SK-N-SH (cell line): Measurements from ENCODE around the gene MYO10. TPM values are rescaled to one million over a fixed set of nuclear protein-coding genes. Genes with fewer than 3 reads are reported as not detected.
A peak's percentile ranks its signal among the peaks of the same experiment; 100 is the strongest.

ENCODE experiments used
- CTCF ChIA-PET: fragments of 300-600, 350-600 bp; formaldehyde crosslinking; extraction: SDS; loops from one replicate; lab custom pipeline; 2021; lab: Yijun Ruan, JAX
- POLR2A ChIA-PET: fragments of 350-600 bp; sonication (Branson Sonifier 250); formaldehyde crosslinking; extraction: SDS; loops from one replicate; lab custom pipeline; 2020; ENCODE audit warnings: antibody characterized with exemption, inconsistent platforms; lab: Yijun Ruan, JAX
- DNase-seq: peaks from one replicate; pipeline ENCODE4 v3.0.0; 2012
- H2AFZ ChIP-seq: fragments of 200-600 bp; sonication (generic); 2 replicates; pipeline ENCODE4 v1.8.1; 2016; ENCODE audit warnings: antibody characterized with exemption, mild to moderate bottlenecking, low read depth
- H3F3A ChIP-seq: fragments of 200-600 bp; sonication (generic); replicated peaks from 2 replicates; pipeline ENCODE3; 2016; ENCODE audit warnings: antibody characterized with exemption, mild to moderate bottlenecking; ENCODE audit not compliant: insufficient read depth
- H3K27ac ChIP-seq, 2 experiments: fragments of 200-500 bp in 1 of 2; fragments of 200-600 bp in 1 of 2; sonication (Bioruptor generic) in 1 of 2; sonication (generic), shearing (Covaris generic) in 1 of 2; 2 replicates each; pipeline versions ENCODE4 v1.5.1 to v1.6.1; 2014 to 2016; ENCODE audit warnings: low read depth in 2 of 2, inconsistent platforms in 1 of 2, low read length in 1 of 2, mild to moderate bottlenecking in 1 of 2, mixed read lengths in 1 of 2
- H3K27me3 ChIP-seq: fragments of 200-600 bp; sonication (generic), shearing (Covaris generic); 2 replicates; pipeline ENCODE4 v1.6.1; 2016; ENCODE audit warnings: mixed run types; ENCODE audit not compliant: insufficient read depth
- H3K36me3 ChIP-seq, 2 experiments: fragments of 200-500 bp in 1 of 2; fragments of 200-600 bp in 1 of 2; sonication (Bioruptor generic) in 1 of 2; sonication (generic) in 1 of 2; replicated peaks in 1 of 2; 2 replicates each; pipeline versions ENCODE3 to v1.5.1; 2014 to 2016; ENCODE audit warnings: low read length in 1 of 2, mild to moderate bottlenecking in 1 of 2; ENCODE audit not compliant: insufficient read depth in 2 of 2, control insufficient read depth in 1 of 2
- H3K4me1 ChIP-seq, 2 experiments: fragments of 200-500 bp in 1 of 2; fragments of 200-600 bp in 1 of 2; sonication (Bioruptor generic) in 1 of 2; sonication (generic), shearing (Covaris generic) in 1 of 2; 2 replicates each; pipeline versions ENCODE4 v1.5.1 to v1.6.1; 2014 to 2016; ENCODE audit warnings: low read depth in 1 of 2, low read length in 1 of 2, mixed run types in 1 of 2; ENCODE audit not compliant: insufficient read depth in 2 of 2, control insufficient read depth in 1 of 2
- H3K4me2 ChIP-seq: fragments of 200-600 bp; sonication (generic), shearing (Covaris generic); 2 replicates; pipeline ENCODE4 v1.6.1; 2017; ENCODE audit warnings: mixed run types
- H3K4me3 ChIP-seq, 2 experiments: fragments of 200-500 bp in 1 of 2; fragments of 200-600 bp in 1 of 2; sonication (Bioruptor generic) in 1 of 2; sonication (generic), shearing (Covaris generic) in 1 of 2; 2 replicates each; pipeline versions ENCODE4 v1.5.1 to v1.8.1; 2014 to 2016; ENCODE audit warnings: low read depth in 2 of 2, inconsistent platforms in 1 of 2, low read length in 1 of 2, mild to moderate bottlenecking in 1 of 2, mixed read lengths in 1 of 2, moderate library complexity in 1 of 2
- H3K79me2 ChIP-seq: fragments of 200-600 bp; sonication (generic); 2 replicates; pipeline ENCODE4 v1.8.1; 2017; ENCODE audit warnings: mild to moderate bottlenecking; ENCODE audit not compliant: insufficient read depth
- H3K9ac ChIP-seq: fragments of 200-600 bp; sonication (generic); 2 replicates; pipeline ENCODE4 v1.6.1; 2017; ENCODE audit warnings: mixed run types
- H3K9me2 ChIP-seq: fragments of 200-600 bp; sonication (generic); 2 replicates; pipeline ENCODE4 v1.6.1; 2017; ENCODE audit warnings: mixed run types
- H3K9me3 ChIP-seq: fragments of 200-600 bp; sonication (generic); 2 replicates; pipeline ENCODE4 v1.6.1; 2017; ENCODE audit warnings: mixed run types, mild to moderate bottlenecking, moderate library complexity
- H4K20me1 ChIP-seq: fragments of 200-600 bp; sonication (generic); 2 replicates; pipeline ENCODE4 v1.6.1; 2017; ENCODE audit warnings: mild to moderate bottlenecking, mixed run types; ENCODE audit not compliant: insufficient read depth
- CHD2 ChIP-seq: fragments of 150-350 bp; IDR thresholded peaks from 2 replicates; pipeline ENCODE4 v1.6.1; 2018; ENCODE audit warnings: low read length; ENCODE audit not compliant: partially characterized antibody
- ELF1 ChIP-seq: IDR thresholded peaks from 2 replicates; pipeline ENCODE4 v1.4.0; 2012
- EZH2phosphoT487 ChIP-seq: fragments of 200-600 bp; sonication (generic); IDR thresholded peaks from 2 replicates; pipeline ENCODE4 v1.6.1; 2017; ENCODE audit warnings: low read depth, mixed run types, mild to moderate bottlenecking, antibody characterized with exemption, moderate library complexity, borderline replicate concordance
- FOSL2 ChIP-seq: IDR thresholded peaks from 2 replicates; pipeline ENCODE4 v1.4.0; 2012; ENCODE audit warnings: low read depth, mild to moderate bottlenecking, moderate library complexity, borderline replicate concordance
- FOXJ3 ChIP-seq: sonication (generic); formaldehyde crosslinking; IDR thresholded peaks from 2 replicates; pipeline ENCODE4 v1.5.1; 2020; ENCODE audit warnings: mild to moderate bottlenecking, missing genetic modification reagents
- FOXM1 ChIP-seq: IDR thresholded peaks from 2 replicates; pipeline ENCODE4 v1.4.0; 2012; ENCODE audit warnings: low read depth, mild to moderate bottlenecking
- GABPA ChIP-seq: IDR thresholded peaks from 2 replicates; pipeline ENCODE4 v1.4.0; 2012; ENCODE audit warnings: low read depth, mild to moderate bottlenecking
- GATA2 ChIP-seq: sonication (generic); formaldehyde crosslinking; IDR thresholded peaks from 2 replicates; pipeline ENCODE4 v1.5.0; 2020; ENCODE audit warnings: mild to moderate bottlenecking, missing genetic modification reagents
- JUND ChIP-seq: IDR thresholded peaks from 2 replicates; pipeline ENCODE4 v1.4.0; 2012
- MEF2A ChIP-seq: IDR thresholded peaks from 2 replicates; pipeline ENCODE4 v1.4.0; 2012; ENCODE audit warnings: low read depth, borderline replicate concordance
- MXI1 ChIP-seq: IDR thresholded peaks from 2 replicates; pipeline ENCODE4 v1.6.1; 2012; ENCODE audit warnings: mild to moderate bottlenecking, low read depth, low read length, improper control_type of control experiment
- NFIC ChIP-seq: IDR thresholded peaks from 2 replicates; pipeline ENCODE4 v1.4.0; 2012; ENCODE audit warnings: borderline replicate concordance
- NRF1 ChIP-seq: IDR thresholded peaks from 2 replicates; pipeline ENCODE4 v1.6.1; 2012; ENCODE audit warnings: low read depth, mild to moderate bottlenecking, low read length
- POLR2AphosphoS5 ChIP-seq: IDR thresholded peaks from 2 replicates; pipeline ENCODE4 v1.6.1; 2012; ENCODE audit warnings: low read depth, low read length
- RAD21 ChIP-seq: IDR thresholded peaks from 2 replicates; pipeline ENCODE4 v1.6.1; 2012; ENCODE audit warnings: mild to moderate bottlenecking, low read length
- RFX5 ChIP-seq: IDR thresholded peaks from 2 replicates; pipeline ENCODE4 v1.6.1; 2012; ENCODE audit warnings: mild to moderate bottlenecking, improper control_type of control experiment, low read length
- RXRA ChIP-seq: IDR thresholded peaks from 2 replicates; pipeline ENCODE4 v1.4.0; 2012; ENCODE audit warnings: low read depth, mild to moderate bottlenecking, borderline replicate concordance
- SMC3 ChIP-seq: IDR thresholded peaks from 2 replicates; pipeline ENCODE4 v1.6.1; 2012; ENCODE audit warnings: low read depth, low read length, improper control_type of control experiment
- TEAD4 ChIP-seq: IDR thresholded peaks from 2 replicates; pipeline ENCODE4 v1.4.0; 2012; ENCODE audit warnings: mild to moderate bottlenecking, borderline replicate concordance; ENCODE audit not compliant: insufficient read depth
- USF2 ChIP-seq: fragments of 150-350 bp; IDR thresholded peaks from 2 replicates; pipeline ENCODE4 v1.6.1; 2017; ENCODE audit warnings: antibody characterized with exemption, low read length, low read depth, borderline replicate concordance
- ZBTB33 ChIP-seq: IDR thresholded peaks from 2 replicates; pipeline ENCODE4 v1.4.0; 2012; ENCODE audit warnings: low read depth, borderline replicate concordance
- WGBS: methylation state at CpG from one replicate; pipeline ENCODE4 v1.1.6; 2017; ENCODE audit warnings: low lambda C conversion rate; 5-methylcytosine and 5-hydroxymethylcytosine counted together
- polyA plus RNA-seq, 3 experiments: library from polyadenylated mRNA; depleted of rRNA; stranded (reverse); fragments of >200 nt; gene quantifications; 2 replicates each; pipeline ENCODE4 v1.2.3, GENCODE V29; 2012
- TF ChIP-seq, protein P1 (sequence below): fragments of 150-350 bp; IDR thresholded peaks from 2 replicates; pipeline ENCODE4 v1.6.1; 2016; ENCODE audit warnings: mild to moderate bottlenecking, low read depth, low read length
- TF ChIP-seq, protein P2 (sequence below): IDR thresholded peaks from 2 replicates; pipeline ENCODE4; 2012
- TF ChIP-seq, protein P3 (sequence below): IDR thresholded peaks from 2 replicates; pipeline ENCODE4 v1.4.0; 2012; ENCODE audit warnings: low read depth, borderline replicate concordance
- TF ChIP-seq, protein P4 (sequence below): IDR thresholded peaks from 2 replicates; pipeline ENCODE4 v1.6.1; 2012; ENCODE audit warnings: mild to moderate bottlenecking, low read depth, low read length, moderate library complexity

Gene MYO10
- polyA plus RNA-seq, 1 of the 3 experiments (the other 2 are of a cell fraction) = 8.1 TPM

- Histone ChIP-seq H3K36me3 (peaks cover 0 to 18% of the 10 kb centered on the region in 2 experiments), H4K20me1 (peaks cover 94% of the 10 kb centered on the region), H3K4me3 (no peak overlapping the region), H3F3A (peaks cover 10% of the 10 kb centered on the region), H3K27me3 (no peaks in the 10 kb centered on the region), H2AFZ (no peak overlapping the region), H3K9me2 (no peaks in the 10 kb centered on the region), H3K4me1 (peaks cover 27 to 37% of the 10 kb centered on the region in 2 experiments; a peak in 3 of 4 replicates), H3K9me3 (no peaks in the 10 kb centered on the region), H3K4me2 (peak overlapping the region; percentile 22; the same call in 1 of the 2 replicates), H3K9ac (no peak overlapping the region), H3K79me2 (peaks cover 99% of the 10 kb centered on the region), H3K27ac (peak overlapping the region; percentile 43 to 91; a peak in 3 of 4 replicates)
- WGBS = 42% methylated on average over 5 of the region's 5 CpGs
- CTCF ChIA-PET = interaction anchor here (0.8 to 4.3 kb wide), 6 partner anchors 9 to 348 kb away, joined by 4 to 18 read pairs (median 5); no protein-coding TSS in a partner anchor
- POLR2A ChIA-PET = no interaction called here
- peak; percentile 71 for DNase-seq
- TF ChIP-seq, protein P1, sequence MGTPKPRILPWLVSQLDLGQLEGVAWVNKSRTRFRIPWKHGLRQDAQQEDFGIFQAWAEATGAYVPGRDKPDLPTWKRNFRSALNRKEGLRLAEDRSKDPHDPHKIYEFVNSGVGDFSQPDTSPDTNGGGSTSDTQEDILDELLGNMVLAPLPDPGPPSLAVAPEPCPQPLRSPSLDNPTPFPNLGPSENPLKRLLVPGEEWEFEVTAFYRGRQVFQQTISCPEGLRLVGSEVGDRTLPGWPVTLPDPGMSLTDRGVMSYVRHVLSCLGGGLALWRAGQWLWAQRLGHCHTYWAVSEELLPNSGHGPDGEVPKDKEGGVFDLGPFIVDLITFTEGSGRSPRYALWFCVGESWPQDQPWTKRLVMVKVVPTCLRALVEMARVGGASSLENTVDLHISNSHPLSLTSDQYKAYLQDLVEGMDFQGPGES = no peak
- TF ChIP-seq USF2 = no peak
- TF ChIP-seq TEAD4 = no peak
- TF ChIP-seq MXI1 = peak; percentile 80; the same call in 1 of the 2 replicates
- no peak for TF ChIP-seq EZH2phosphoT487
- peak; percentile 73; the same call in 1 of the 2 replicates for TF ChIP-seq FOXJ3 (CRISPR knock-in tag)
- TF ChIP-seq MEF2A = no peak
- no peak for TF ChIP-seq FOSL2
- no peak for TF ChIP-seq ZBTB33
- no peak for TF ChIP-seq FOXM1
- TF ChIP-seq, protein P2, sequence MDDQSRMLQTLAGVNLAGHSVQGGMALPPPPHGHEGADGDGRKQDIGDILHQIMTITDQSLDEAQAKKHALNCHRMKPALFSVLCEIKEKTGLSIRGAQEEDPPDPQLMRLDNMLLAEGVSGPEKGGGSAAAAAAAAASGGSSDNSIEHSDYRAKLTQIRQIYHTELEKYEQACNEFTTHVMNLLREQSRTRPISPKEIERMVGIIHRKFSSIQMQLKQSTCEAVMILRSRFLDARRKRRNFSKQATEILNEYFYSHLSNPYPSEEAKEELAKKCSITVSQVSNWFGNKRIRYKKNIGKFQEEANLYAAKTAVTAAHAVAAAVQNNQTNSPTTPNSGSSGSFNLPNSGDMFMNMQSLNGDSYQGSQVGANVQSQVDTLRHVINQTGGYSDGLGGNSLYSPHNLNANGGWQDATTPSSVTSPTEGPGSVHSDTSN = peak; percentile 56
- TF ChIP-seq, protein P3, sequence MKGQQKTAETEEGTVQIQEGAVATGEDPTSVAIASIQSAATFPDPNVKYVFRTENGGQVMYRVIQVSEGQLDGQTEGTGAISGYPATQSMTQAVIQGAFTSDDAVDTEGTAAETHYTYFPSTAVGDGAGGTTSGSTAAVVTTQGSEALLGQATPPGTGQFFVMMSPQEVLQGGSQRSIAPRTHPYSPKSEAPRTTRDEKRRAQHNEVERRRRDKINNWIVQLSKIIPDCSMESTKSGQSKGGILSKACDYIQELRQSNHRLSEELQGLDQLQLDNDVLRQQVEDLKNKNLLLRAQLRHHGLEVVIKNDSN = no peak
- TF ChIP-seq GATA2 (CRISPR knock-in tag) = peak; percentile 71
- no peak for TF ChIP-seq RXRA
- TF ChIP-seq ELF1 = no peak
- peak; percentile 46 for TF ChIP-seq POLR2AphosphoS5
- no peak for TF ChIP-seq NFIC
- TF ChIP-seq, protein P4, sequence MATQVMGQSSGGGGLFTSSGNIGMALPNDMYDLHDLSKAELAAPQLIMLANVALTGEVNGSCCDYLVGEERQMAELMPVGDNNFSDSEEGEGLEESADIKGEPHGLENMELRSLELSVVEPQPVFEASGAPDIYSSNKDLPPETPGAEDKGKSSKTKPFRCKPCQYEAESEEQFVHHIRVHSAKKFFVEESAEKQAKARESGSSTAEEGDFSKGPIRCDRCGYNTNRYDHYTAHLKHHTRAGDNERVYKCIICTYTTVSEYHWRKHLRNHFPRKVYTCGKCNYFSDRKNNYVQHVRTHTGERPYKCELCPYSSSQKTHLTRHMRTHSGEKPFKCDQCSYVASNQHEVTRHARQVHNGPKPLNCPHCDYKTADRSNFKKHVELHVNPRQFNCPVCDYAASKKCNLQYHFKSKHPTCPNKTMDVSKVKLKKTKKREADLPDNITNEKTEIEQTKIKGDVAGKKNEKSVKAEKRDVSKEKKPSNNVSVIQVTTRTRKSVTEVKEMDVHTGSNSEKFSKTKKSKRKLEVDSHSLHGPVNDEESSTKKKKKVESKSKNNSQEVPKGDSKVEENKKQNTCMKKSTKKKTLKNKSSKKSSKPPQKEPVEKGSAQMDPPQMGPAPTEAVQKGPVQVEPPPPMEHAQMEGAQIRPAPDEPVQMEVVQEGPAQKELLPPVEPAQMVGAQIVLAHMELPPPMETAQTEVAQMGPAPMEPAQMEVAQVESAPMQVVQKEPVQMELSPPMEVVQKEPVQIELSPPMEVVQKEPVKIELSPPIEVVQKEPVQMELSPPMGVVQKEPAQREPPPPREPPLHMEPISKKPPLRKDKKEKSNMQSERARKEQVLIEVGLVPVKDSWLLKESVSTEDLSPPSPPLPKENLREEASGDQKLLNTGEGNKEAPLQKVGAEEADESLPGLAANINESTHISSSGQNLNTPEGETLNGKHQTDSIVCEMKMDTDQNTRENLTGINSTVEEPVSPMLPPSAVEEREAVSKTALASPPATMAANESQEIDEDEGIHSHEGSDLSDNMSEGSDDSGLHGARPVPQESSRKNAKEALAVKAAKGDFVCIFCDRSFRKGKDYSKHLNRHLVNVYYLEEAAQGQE = no peak
- TF ChIP-seq CHD2 = peak; percentile 81
- no peak for TF ChIP-seq JUND
- TF ChIP-seq RAD21 = peak; percentile 31
- TF ChIP-seq RFX5 = no peak
- no peak for TF ChIP-seq NRF1
- TF ChIP-seq GABPA = no peak
- no peak for TF ChIP-seq SMC3
These were observed 80.6 kb downstream of the MYO10 start for GRCh38 chr5:16855485-16855884.
